IMR-90 (cell line): ENCODE data around the gene TMEM59. TPM values are rescaled to one million over a fixed set of nuclear protein-coding genes. Genes with fewer than 3 reads are reported as not detected.

Source experiments
- ATAC-seq: fragments of 200-7000 bp; cut with Tn5 transposase; 2 replicates; pipeline ENCODE4 v1.9.1; 2020; ENCODE audit warnings: low read depth, mild to moderate bottlenecking, moderate library complexity
- BruUV-seq: library from RNA; stranded (reverse); fragments of 400-500 nt; replicated peaks from 2 replicates; lab custom pipeline; 2021; lab: Mats Ljungman, UMichigan
- CTCF ChIA-PET: fragments of 300-600 bp; formaldehyde crosslinking; extraction: SDS; loops from one replicate; lab custom pipeline; 2021; ENCODE audit warnings: antibody characterized with exemption; lab: Yijun Ruan, JAX
- POLR2A ChIA-PET: fragments of 300-600 bp; sonication (Branson Sonifier 250); formaldehyde crosslinking; loops from one replicate; lab custom pipeline; 2022; ENCODE audit warnings: antibody characterized with exemption; ENCODE audit not compliant: unreplicated experiment; lab: Charles Lee
- DNase-seq: peaks from one replicate; pipeline ENCODE4 v3.0.0; 2013
- H2AFZ ChIP-seq: replicated peaks from 2 replicates; pipeline ENCODE3; 2013; ENCODE audit warnings: low read length, mild to moderate bottlenecking; ENCODE audit not compliant: poor library complexity
- H2AK5ac ChIP-seq: 2 replicates; pipeline ENCODE4 v1.6.1; 2013; ENCODE audit warnings: low read depth, low read length, inconsistent platforms
- H2AK9ac ChIP-seq: replicated peaks from 2 replicates; pipeline ENCODE3; 2013; ENCODE audit warnings: mild to moderate bottlenecking, low read depth, low read length, moderate library complexity; ENCODE audit not compliant: poor library complexity
- H2BK120ac ChIP-seq: 2 replicates; pipeline ENCODE4 v1.6.1; 2013; ENCODE audit warnings: low read depth, low read length, inconsistent platforms
- H2BK15ac ChIP-seq: 3 replicates; pipeline ENCODE4 v1.6.1; 2013; ENCODE audit warnings: low read depth, low read length, inconsistent platforms
- H2BK20ac ChIP-seq: 2 replicates; pipeline ENCODE4 v1.6.1; 2013; ENCODE audit warnings: low read depth, mild to moderate bottlenecking, inconsistent platforms, low read length, moderate library complexity
- H2BK5ac ChIP-seq: 2 replicates; pipeline ENCODE4 v1.6.1; 2013; ENCODE audit warnings: mild to moderate bottlenecking, low read depth, low read length, inconsistent platforms; ENCODE audit not compliant: poor library complexity, severe bottlenecking
- H3K14ac ChIP-seq: replicated peaks from 2 replicates; pipeline ENCODE4 v1.6.1; 2013; ENCODE audit warnings: low read depth, low read length, inconsistent platforms
- H3K18ac ChIP-seq: 2 replicates; pipeline ENCODE4 v1.6.1; 2013; ENCODE audit warnings: low read depth, low read length, control low read depth
- H3K23ac ChIP-seq: 2 replicates; pipeline ENCODE4 v1.6.1; 2013; ENCODE audit warnings: low read depth, low read length, inconsistent platforms
- H3K27ac ChIP-seq: 2 replicates; pipeline ENCODE4 v1.5.1; 2013; ENCODE audit warnings: mild to moderate bottlenecking, control low read depth, low read length; ENCODE audit not compliant: insufficient read depth
- H3K27me3 ChIP-seq: 2 replicates; pipeline ENCODE4 v1.6.1; 2013; ENCODE audit warnings: low read length; ENCODE audit not compliant: control insufficient read depth, insufficient read depth
- H3K36me3 ChIP-seq: 2 replicates; pipeline ENCODE4 v1.6.1; 2013; ENCODE audit warnings: low read length, mixed read lengths; ENCODE audit not compliant: control insufficient read depth, insufficient read depth
- H3K4ac ChIP-seq: 2 replicates; pipeline ENCODE4 v1.6.1; 2013; ENCODE audit warnings: low read depth, low read length, inconsistent platforms
- H3K4me1 ChIP-seq: 2 replicates; pipeline ENCODE4 v1.6.1; 2013; ENCODE audit warnings: low read length, mixed read lengths; ENCODE audit not compliant: control insufficient read depth, insufficient read depth
- H3K4me2 ChIP-seq: 2 replicates; pipeline ENCODE4 v1.6.1; 2013; ENCODE audit warnings: low read depth, mild to moderate bottlenecking, control low read depth, low read length, moderate library complexity
- H3K4me3 ChIP-seq: 2 replicates; pipeline ENCODE4 v1.5.1; 2013; ENCODE audit warnings: low read depth, mild to moderate bottlenecking, control low read depth, low read length, moderate library complexity; ENCODE audit not compliant: insufficient read depth
- H3K56ac ChIP-seq: 2 replicates; pipeline ENCODE4 v1.6.1; 2013; ENCODE audit warnings: low read length, inconsistent platforms; ENCODE audit not compliant: insufficient read depth; ENCODE audit errors: extremely low read depth
- H3K79me1 ChIP-seq, 2 experiments: 2 replicates each; pipeline ENCODE4 v1.6.1; 2013; ENCODE audit warnings: low read length in 2 of 2, inconsistent platforms in 1 of 2, low read depth in 1 of 2
- H3K9ac ChIP-seq: 2 replicates; pipeline ENCODE4 v1.6.1; 2013; ENCODE audit warnings: low read depth, low read length, control low read depth
- H3K9me1 ChIP-seq: 2 replicates; pipeline ENCODE4 v1.6.1; 2013; ENCODE audit warnings: low read length, inconsistent platforms; ENCODE audit not compliant: insufficient read depth
- H3K9me3 ChIP-seq: 2 replicates; pipeline ENCODE4 v1.6.1; 2013; ENCODE audit warnings: low read length; ENCODE audit not compliant: control insufficient read depth, insufficient read depth
- H4K20me1 ChIP-seq: 2 replicates; pipeline ENCODE4 v1.6.1; 2013; ENCODE audit warnings: low read length, inconsistent platforms; ENCODE audit not compliant: insufficient read depth
- H4K5ac ChIP-seq: 2 replicates; pipeline ENCODE4 v1.6.1; 2013; ENCODE audit warnings: mild to moderate bottlenecking, low read depth, low read length, control low read depth
- H4K8ac ChIP-seq, 2 experiments: 2 replicates each; pipeline ENCODE4 v1.6.1; 2013; ENCODE audit warnings: low read depth in 2 of 2, low read length in 2 of 2, control low read depth in 1 of 2, inconsistent platforms in 1 of 2
- H4K91ac ChIP-seq: 2 replicates; pipeline ENCODE4 v1.6.1; 2013; ENCODE audit warnings: low read depth, low read length, inconsistent platforms; ENCODE audit not compliant: insufficient read depth
- BHLHE40 ChIP-seq: fragments of 150-350 bp; IDR thresholded peaks from 2 replicates; pipeline ENCODE4 v1.6.1; 2016; ENCODE audit warnings: mild to moderate bottlenecking, low read depth, low read length
- CEBPB ChIP-seq: IDR thresholded peaks from 2 replicates; pipeline ENCODE4 v1.6.1; 2012; ENCODE audit warnings: low read depth, low read length, improper control_type of control experiment
- CTCF ChIP-seq: conservative IDR thresholded peaks from 2 replicates; pipeline ENCODE4 v1.5.1; 2012; ENCODE audit warnings: mild to moderate bottlenecking, low read depth, low read length, improper control_type of control experiment
- FOS ChIP-seq: fragments of 150-350 bp; IDR thresholded peaks from 2 replicates; pipeline ENCODE4 v1.6.1; 2016; ENCODE audit warnings: low read depth, low read length
- MAZ ChIP-seq: IDR thresholded peaks from 2 replicates; pipeline ENCODE4 v1.6.1; 2012; ENCODE audit warnings: low read depth, mild to moderate bottlenecking, low read length, improper control_type of control experiment, moderate library complexity, borderline replicate concordance
- NFE2L2 ChIP-seq: fragments of 150-350 bp; IDR thresholded peaks from 2 replicates; pipeline ENCODE4 v1.6.1; 2016; ENCODE audit warnings: low read depth, mild to moderate bottlenecking, low read length
- POLR2A ChIP-seq: IDR thresholded peaks from 2 replicates; pipeline ENCODE4 v1.6.1; 2012; ENCODE audit warnings: mild to moderate bottlenecking, low read depth, low read length
- SMC3 ChIP-seq: fragments of 150-350 bp; IDR thresholded peaks from 2 replicates; pipeline ENCODE4 v1.6.1; 2016; ENCODE audit warnings: low read depth, mild to moderate bottlenecking, antibody characterized with exemption, low read length, moderate library complexity
- USF2 ChIP-seq: fragments of 150-350 bp; IDR thresholded peaks from 2 replicates; pipeline ENCODE4 v1.6.1; 2017; ENCODE audit warnings: mild to moderate bottlenecking, antibody characterized with exemption, low read length, low read depth
- WGBS, 2 experiments: methylation state at CpG; one replicate each; pipeline versions ENCODE4 v1.1.5 to v1.1.7; 2013; ENCODE audit warnings: missing lambda C conversion rate in 2 of 2; ENCODE audit not compliant: insufficient read length in 1 of 2; ENCODE audit errors: extremely low coverage in 2 of 2; 5-methylcytosine and 5-hydroxymethylcytosine counted together
- dilution Hi-C: fragments of 300-500 bp; cut with HindIII; formaldehyde crosslinking; loops from one replicate; pipeline ENCODE4 v1.14.3; 2018; ENCODE audit warnings: low sequenced_read_pairs; ENCODE audit not compliant: unreplicated experiment
- in situ Hi-C: fragments of 300-500 bp; cut with MboI; formaldehyde crosslinking; loops from 3 replicates; pipeline ENCODE4 v1.14.3; 2019; ENCODE audit warnings: low sequenced_read_pairs, inconsistent platforms, mixed read lengths
- intact Hi-C: fragments of 100-400 bp; cut with micrococcal nuclease; formaldehyde crosslinking; loops from 2 replicates; pipeline ENCODE4 v1.10.0; 2022
- polyA plus RNA-seq, 3 experiments: library from polyadenylated mRNA; depleted of rRNA; stranded (reverse); fragments of >200 nt; gene quantifications; 2 replicates each; pipeline ENCODE4 v1.2.3, GENCODE V29; 2012; ENCODE audit warnings: low replicate concordance in 1 of 3
- total RNA-seq: library from RNA; depleted of rRNA; stranded (reverse); fragments of >200 nt; gene quantifications from 2 replicates; pipeline ENCODE4 v1.2.3, GENCODE V29; 2012
- TF ChIP-seq, protein P1 (sequence below): fragments of 150-350 bp; IDR thresholded peaks from 2 replicates; pipeline ENCODE4 v1.6.1; 2016; ENCODE audit warnings: low read depth, mild to moderate bottlenecking, low read length, moderate library complexity, borderline replicate concordance

TMEM59 gene
- total and polyA plus RNA-seq, 2 of the 4 experiments (the other 2 are of a cell fraction) = 239 to 241 TPM

DNA sequence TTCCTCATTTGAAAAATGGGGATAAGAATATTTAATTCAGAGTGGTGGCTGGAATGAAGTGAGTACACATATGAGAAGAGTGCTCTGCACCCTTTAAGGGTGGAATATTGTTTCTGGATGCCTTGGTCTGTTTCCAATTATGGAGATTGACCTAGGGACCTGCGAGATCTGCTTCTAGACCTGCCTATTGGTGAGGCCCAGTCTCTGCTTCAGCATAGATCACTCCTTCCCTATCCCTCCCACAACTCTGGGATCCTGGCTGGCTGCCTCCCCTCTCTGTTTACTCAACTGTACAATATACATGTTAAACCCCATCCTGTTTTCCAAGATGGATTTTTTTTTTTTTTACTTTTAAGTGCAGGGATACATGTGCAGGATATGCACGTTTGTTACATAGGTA is 28.6 kb downstream of the TMEM59 start:
- Histone ChIP-seq H3K36me3 (no peaks in the 10 kb centered on the region), H4K20me1 (no peaks in the 10 kb centered on the region), H3K27ac (no peak overlapping the region), H2BK120ac (no peak overlapping the region), H2AK5ac (no peak overlapping the region), H3K18ac (no peak overlapping the region), H3K56ac (no peak overlapping the region), H3K23ac (no peak overlapping the region), H4K8ac (no peak overlapping the region), H3K4me1 (no peaks in the 10 kb centered on the region), H3K27me3 (peaks cover 11% of the 10 kb centered on the region), H3K9me1 (peaks cover 4% of the 10 kb centered on the region; the same call in 1 of the 2 replicates), H2BK15ac (no peak overlapping the region), H2AK9ac (no peak overlapping the region), H4K5ac (no peak overlapping the region), H3K9me3 (no peaks in the 10 kb centered on the region), H3K79me1 (no peaks in the 10 kb centered on the region), H3K4me2 (no peak overlapping the region), H2AFZ (no peak overlapping the region), H3K14ac (no peak overlapping the region), H2BK20ac (no peak overlapping the region), H3K4ac (no peak overlapping the region), H4K91ac (no peak overlapping the region), H2BK5ac (no peak overlapping the region), H3K9ac (no peak overlapping the region), H3K4me3 (no peak overlapping the region)
- TF ChIP-seq CEBPB (no peak), FOS (no peak), NFE2L2 (no peak), BHLHE40 (no peak), MAZ (no peak), SMC3 (no peak), POLR2A (no peak), USF2 (no peak), CTCF (no peak)
- TF ChIP-seq, protein P1, sequence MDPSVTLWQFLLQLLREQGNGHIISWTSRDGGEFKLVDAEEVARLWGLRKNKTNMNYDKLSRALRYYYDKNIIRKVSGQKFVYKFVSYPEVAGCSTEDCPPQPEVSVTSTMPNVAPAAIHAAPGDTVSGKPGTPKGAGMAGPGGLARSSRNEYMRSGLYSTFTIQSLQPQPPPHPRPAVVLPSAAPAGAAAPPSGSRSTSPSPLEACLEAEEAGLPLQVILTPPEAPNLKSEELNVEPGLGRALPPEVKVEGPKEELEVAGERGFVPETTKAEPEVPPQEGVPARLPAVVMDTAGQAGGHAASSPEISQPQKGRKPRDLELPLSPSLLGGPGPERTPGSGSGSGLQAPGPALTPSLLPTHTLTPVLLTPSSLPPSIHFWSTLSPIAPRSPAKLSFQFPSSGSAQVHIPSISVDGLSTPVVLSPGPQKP = no peak
- dilution Hi-C loops (no loop called here), intact Hi-C loops (no loop called here), in situ Hi-C loops (no loop called here)
- DNase-seq (no peak), ATAC-seq (no peak)
- POLR2A ChIA-PET = no interaction called here
- no CpG with 5 or more reads among the region's 2 CpGs for WGBS, 2 experiments
- CTCF ChIA-PET = no interaction called here
- BruUV-seq = no TSS peak
